Measurements from ENCODE around the gene ADSS1. TPM values are rescaled to one million over a fixed set of nuclear protein-coding genes. Genes with fewer than 3 reads are reported as not detected.
A peak's percentile ranks its signal among the peaks of the same experiment; 100 is the strongest.

The ADSS1 gene
- total and polyA plus RNA-seq, 2 experiments from 2014 or later, result 3.8 to 7.6 TPM

GRCh38 chr14:104678901-104679705 lies 44.9 kb upstream of the ADSS1 start:
- no peak for TF ChIP-seq EZH2 (IDR thresholded peaks at IDR 0.05; ENCODE audit: borderline replicate concordance)
- no peak for TF ChIP-seq EZH2phosphoT487 (IDR thresholded peaks at IDR 0.05; ENCODE audit: low read depth, severe bottlenecking, unreplicated experiment)
- TF ChIP-seq CTCF (IDR thresholded peaks at IDR 0.05; ENCODE audit: poor library complexity), result no peak

GRCh38 chr14:104680056-104680805 lies 43.8 kb upstream of the ADSS1 start:
- Histone ChIP-seq H3K27ac (peak overlapping the region; percentile 95), H3K9me2 (replicated peaks; ENCODE audit: insufficient read depth) (no peaks in the 10 kb centered on the region), H3K4me3 (no peak overlapping the region), H3K36me3 (replicated peaks; ENCODE audit: insufficient read depth, low read depth) (no peaks in the 10 kb centered on the region), H3K79me2 (no peaks in the 10 kb centered on the region), H4K20me1 (ENCODE audit: insufficient read depth, poor library complexity, severe bottlenecking) (no peaks in the 10 kb centered on the region), H3K9me3 (ENCODE audit: low read depth) (no peaks in the 10 kb centered on the region), H3K4me2 (peak overlapping the region; percentile 70), H3K4me1 (ENCODE audit: insufficient read depth) (peaks cover 67% of the 10 kb centered on the region), H2AFZ (no peak overlapping the region), H3K27me3 (no peaks in the 10 kb centered on the region)
- no peak for TF ChIP-seq EZH2 (IDR thresholded peaks at IDR 0.05; ENCODE audit: borderline replicate concordance)
- no peak for TF ChIP-seq EZH2phosphoT487 (IDR thresholded peaks at IDR 0.05; ENCODE audit: low read depth, severe bottlenecking, unreplicated experiment)
- no peak for TF ChIP-seq CTCF (IDR thresholded peaks at IDR 0.05; ENCODE audit: poor library complexity)
- peak; percentile 80 for DNase-seq (ENCODE audit: low spot score)
- WGBS (ENCODE audit: low lambda C conversion rate, missing lambda C conversion rate), result 68% methylated on average over 14 of the region's 21 CpGs

More at GRCh38 chr14:104678901-104679705, 44.9 kb upstream of the ADSS1 start:
- 86% methylated on average over 16 of the region's 18 CpGs for WGBS (ENCODE audit: low lambda C conversion rate, missing lambda C conversion rate)
- Histone ChIP-seq H3K9me2 (replicated peaks; ENCODE audit: insufficient read depth) (no peaks in the 10 kb centered on the region), H3K36me3 (replicated peaks; ENCODE audit: insufficient read depth, low read depth) (no peaks in the 10 kb centered on the region), H3K9me3 (ENCODE audit: low read depth) (no peaks in the 10 kb centered on the region), H3K27me3 (no peaks in the 10 kb centered on the region), H3K4me2 (peak overlapping the region; percentile 83), H3K27ac (peak overlapping the region; percentile 95), H4K20me1 (ENCODE audit: insufficient read depth, poor library complexity, severe bottlenecking) (no peaks in the 10 kb centered on the region), H3K4me3 (no peak overlapping the region), H2AFZ (no peak overlapping the region), H3K79me2 (no peaks in the 10 kb centered on the region), H3K4me1 (ENCODE audit: insufficient read depth) (peaks cover 67% of the 10 kb centered on the region)
- no peak for DNase-seq (ENCODE audit: low spot score)

GRCh38 chr14:104680806-104681688 lies 43.0 kb upstream of the ADSS1 start:
- WGBS (ENCODE audit: low lambda C conversion rate, missing lambda C conversion rate), result 57% methylated on average over 24 of the region's 26 CpGs

More at GRCh38 chr14:104680806-104681688, 43.0 kb upstream of the ADSS1 start:
- Histone ChIP-seq H3K9me2 (replicated peaks; ENCODE audit: insufficient read depth) (no peaks in the 10 kb centered on the region), H3K79me2 (no peaks in the 10 kb centered on the region), H3K9me3 (ENCODE audit: low read depth) (no peaks in the 10 kb centered on the region), H4K20me1 (ENCODE audit: insufficient read depth, poor library complexity, severe bottlenecking) (no peaks in the 10 kb centered on the region), H2AFZ (no peak overlapping the region), H3K4me1 (ENCODE audit: insufficient read depth) (peaks cover 67% of the 10 kb centered on the region), H3K4me3 (no peak overlapping the region), H3K4me2 (peak overlapping the region; percentile 70), H3K27me3 (no peaks in the 10 kb centered on the region), H3K27ac (peak overlapping the region; percentile 95), H3K36me3 (replicated peaks; ENCODE audit: insufficient read depth, low read depth) (no peaks in the 10 kb centered on the region)
- no peak for TF ChIP-seq EZH2 (IDR thresholded peaks at IDR 0.05; ENCODE audit: borderline replicate concordance)
- TF ChIP-seq CTCF (IDR thresholded peaks at IDR 0.05; ENCODE audit: poor library complexity), result peak; percentile 36
- DNase-seq (ENCODE audit: low spot score), result peak; percentile 76

All from hepatocyte (in vitro differentiated cells).